K562 (cell line): ENCODE results near the gene TCTN3. TPM values are rescaled to one million over a fixed set of nuclear protein-coding genes. Genes with fewer than 3 reads are reported as not detected.

Experiments used
- ATAC-seq: fragments of 200-7000 bp; cut with Tn5 transposase; 3 replicates; pipeline ENCODE4 v1.9.1; 2020; ENCODE audit warnings: moderate library complexity
- BruUV-seq: library from RNA; stranded (reverse); fragments of 400-500 nt; replicated peaks from 2 replicates; lab custom pipeline; 2021; lab: Mats Ljungman, UMichigan
- CTCF ChIA-PET: fragments of 300-600 bp; formaldehyde crosslinking; extraction: SDS; loops from one replicate; lab custom pipeline; 2021; ENCODE audit warnings: low intra/inter-chr PET ratio; lab: Yijun Ruan, JAX
- POLR2A ChIA-PET: fragments of 300-600, 350-650 bp; sonication (Branson Sonifier 250); formaldehyde crosslinking; extraction: SDS; loops from one replicate; lab custom pipeline; 2021; ENCODE audit warnings: antibody characterized with exemption, inconsistent platforms; lab: Yijun Ruan, JAX
- DNase-seq, 4 experiments: peaks; one replicate each; pipeline versions ENCODE4 v3.0.0 to v3.0.0-alpha.2; 2011 to 2018; ENCODE audit warnings: low spot score in 3 of 4, mixed read lengths in 3 of 4; ENCODE audit errors: extremely low read depth in 1 of 4
- FAIRE-seq: peaks from 2 replicates; lab custom pipeline; 2011; peaks lifted over from hg19 to GRCh38; lab: Jason Lieb, UNC
- H2AFZ ChIP-seq: 2 replicates; pipeline ENCODE4 v1.6.0; 2011; ENCODE audit warnings: low read depth, low read length, control low read depth, inconsistent platforms
- H3K27ac ChIP-seq: fragments of 200-600 bp; 3 replicates; pipeline ENCODE4 v1.8.0; 2011; ENCODE audit warnings: low read depth, mild to moderate bottlenecking, control low read depth, inconsistent platforms, low read length, moderate library complexity, mixed read lengths; ENCODE audit errors: extremely low read depth
- H3K27me3 ChIP-seq, 2 experiments: fragments of 300-600 bp in 1 of 2; 2 replicates in 1 of 2; 3 replicates in 1 of 2; pipeline versions ENCODE4 v1.6.0 to v1.8.0; 2011; ENCODE audit warnings: inconsistent platforms in 2 of 2, low read length in 2 of 2, mild to moderate bottlenecking in 1 of 2, mixed read lengths in 1 of 2, moderate library complexity in 1 of 2; ENCODE audit not compliant: control insufficient read depth in 2 of 2, insufficient read depth in 2 of 2
- H3K36me3 ChIP-seq: fragments of 300-600 bp; 3 replicates; pipeline ENCODE4 v1.8.0; 2011; ENCODE audit warnings: mild to moderate bottlenecking, low read length, inconsistent platforms; ENCODE audit not compliant: control insufficient read depth, insufficient read depth
- H3K4me1 ChIP-seq, 2 experiments: fragments of 200-600 bp in 1 of 2; replicated peaks in 1 of 2; 2 replicates in 1 of 2; 3 replicates in 1 of 2; pipeline versions ENCODE4 v1.5.1 to v1.8.0; 2011; ENCODE audit warnings: inconsistent platforms in 2 of 2, low read length in 2 of 2, mild to moderate bottlenecking in 1 of 2, mixed read lengths in 1 of 2, moderate library complexity in 1 of 2; ENCODE audit not compliant: control insufficient read depth in 2 of 2, insufficient read depth in 2 of 2
- H3K4me2 ChIP-seq: 2 replicates; pipeline ENCODE4 v1.6.1; 2011; ENCODE audit warnings: low read length, control low read depth, inconsistent platforms, mixed read lengths; ENCODE audit not compliant: insufficient read depth
- H3K4me3 ChIP-seq: fragments of 200-600 bp; sonication (generic), shearing (Covaris generic); 2 replicates; pipeline ENCODE4 v1.5.1; 2016; ENCODE audit warnings: control low read depth, inconsistent platforms
- H3K79me2 ChIP-seq: fragments of 200-600 bp; 3 replicates; pipeline ENCODE4 v1.8.0; 2011; ENCODE audit warnings: low read length, inconsistent platforms; ENCODE audit not compliant: control insufficient read depth, insufficient read depth
- H3K9ac ChIP-seq, 2 experiments: 2 replicates each; pipeline versions ENCODE4 v1.6.0 to v1.6.1; 2011; ENCODE audit warnings: low read depth in 2 of 2, low read length in 2 of 2, control low read depth in 1 of 2, inconsistent platforms in 1 of 2, mild to moderate bottlenecking in 1 of 2, mixed read lengths in 1 of 2; ENCODE audit not compliant: insufficient read depth in 1 of 2
- H3K9me1 ChIP-seq: one replicate; pipeline ENCODE4 v1.6.0; 2011; ENCODE audit warnings: inconsistent platforms, mild to moderate bottlenecking, low read length, moderate library complexity; ENCODE audit not compliant: control insufficient read depth, insufficient read depth
- H3K9me3 ChIP-seq: replicated peaks from 2 replicates; pipeline ENCODE4 v1.5.1; 2011; ENCODE audit warnings: low read depth, low read length, inconsistent platforms; ENCODE audit not compliant: control insufficient read depth, insufficient read depth
- H4K20me1 ChIP-seq: replicated peaks from 2 replicates; pipeline ENCODE4 v1.6.1; 2011; ENCODE audit warnings: low read length, inconsistent platforms, mixed read lengths; ENCODE audit not compliant: control insufficient read depth, insufficient read depth
- GABPB1 ChIP-seq: sonication (generic); formaldehyde crosslinking; IDR thresholded peaks from 2 replicates; pipeline ENCODE4 v1.8.0; 2022; ENCODE audit warnings: mild to moderate bottlenecking, missing genetic modification reagents
- HDAC2 ChIP-seq: fragments of 450-650 bp; IDR thresholded peaks from 2 replicates; pipeline ENCODE4 v1.6.1; 2016; ENCODE audit warnings: mild to moderate bottlenecking
- HES1 ChIP-seq: fragments of 450-650 bp; IDR thresholded peaks from 2 replicates; pipeline ENCODE4 v1.6.1; 2016; ENCODE audit warnings: low read depth, mild to moderate bottlenecking, moderate library complexity
- KLF13 ChIP-seq: fragments of 450-650 bp; IDR thresholded peaks from 2 replicates; pipeline ENCODE4 v1.6.1; 2016; ENCODE audit warnings: missing genetic modification characterization, low read depth, mild to moderate bottlenecking, missing compliant biosample characterization, moderate library complexity, borderline replicate concordance
- L3MBTL2 ChIP-seq: fragments of 450-650 bp; IDR thresholded peaks from 2 replicates; pipeline ENCODE4 v1.6.1; 2016; ENCODE audit warnings: mild to moderate bottlenecking, moderate library complexity
- NELFE ChIP-seq: IDR thresholded peaks from 2 replicates; pipeline ENCODE4 v1.6.1; 2011; ENCODE audit warnings: mild to moderate bottlenecking; ENCODE audit not compliant: insufficient read depth, insufficient read length
- NR4A1 ChIP-seq, 2 experiments: fragments of 250-450 bp in 1 of 2; fragments of 450-650 bp in 1 of 2; sonication (Bioruptor Pico) in 1 of 2; IDR thresholded peaks; 2 replicates each; pipeline versions ENCODE4 v1.4.0 to v1.6.1; 2016 to 2020; ENCODE audit warnings: mild to moderate bottlenecking in 2 of 2, missing compliant biosample characterization in 1 of 2, missing genetic modification characterization in 1 of 2, moderate library complexity in 1 of 2
- RBBP5 ChIP-seq: fragments of 200-600 bp; sonication (generic); IDR thresholded peaks from 2 replicates; pipeline ENCODE4 v1.6.1; 2012; ENCODE audit warnings: borderline replicate concordance, mild to moderate bottlenecking, low read length, control low read depth, inconsistent platforms; ENCODE audit not compliant: insufficient read depth, poor library complexity, severe bottlenecking
- RBM14 ChIP-seq: fragments of 200-400 bp; formaldehyde crosslinking; IDR thresholded peaks from 2 replicates; pipeline ENCODE4 v1.6.1; 2018; ENCODE audit warnings: low read depth, mild to moderate bottlenecking, low read length, moderate library complexity, borderline replicate concordance; ENCODE audit not compliant: insufficient read depth
- REST ChIP-seq, 2 experiments: fragments of 450-650 bp; formaldehyde crosslinking in 1 of 2; IDR thresholded peaks; 2 replicates each; pipeline versions ENCODE4 v1.4.0 to v1.6.1; 2014 to 2020; ENCODE audit warnings: mild to moderate bottlenecking in 2 of 2, borderline replicate concordance in 1 of 2, low read depth in 1 of 2
- SNIP1 ChIP-seq: fragments of 450-650 bp; IDR thresholded peaks from 2 replicates; pipeline ENCODE4 v1.7.1; 2017; ENCODE audit warnings: low read depth, mild to moderate bottlenecking
- STAT5B ChIP-seq: fragments of 250-450 bp; sonication (Bioruptor Pico); IDR thresholded peaks from 2 replicates; pipeline ENCODE4 v1.8.0; 2021; ENCODE audit warnings: mild to moderate bottlenecking, inconsistent platforms
- SUPT5H ChIP-seq: fragments of 450-650 bp; IDR thresholded peaks from 2 replicates; pipeline ENCODE4 v1.6.1; 2016
- ZKSCAN1 ChIP-seq: fragments of 150-350 bp; IDR thresholded peaks from 2 replicates; pipeline ENCODE4 v1.6.1; 2016; ENCODE audit warnings: low read depth, low read length
- ZNF121 ChIP-seq: sonication (generic); formaldehyde crosslinking; conservative IDR thresholded peaks from 2 replicates; pipeline ENCODE4 v1.8.0; 2022; ENCODE audit warnings: missing genetic modification reagents
- WGBS: fragments of 100-300 bp; shearing (Covaris generic); methylation state at CpG from one replicate; pipeline ENCODE4 v1.1.6; 2016; ENCODE audit warnings: low coverage, mixed read lengths; ENCODE audit not compliant: insufficient coverage; ENCODE audit errors: missing lambda C conversion rate; 5-methylcytosine and 5-hydroxymethylcytosine counted together
- in situ Hi-C: fragments of 300-500 bp; cut with MboI; formaldehyde crosslinking; loops from 4 replicates; pipeline ENCODE4 v1.15.0; 2018; ENCODE audit warnings: inconsistent platforms, mixed read lengths
- intact Hi-C: fragments of 100-400 bp; cut with micrococcal nuclease; formaldehyde crosslinking; loops from 2 replicates; pipeline ENCODE4 v1.14.2; 2022
- polyA plus RNA-seq, 8 experiments: library from polyadenylated mRNA; depleted of rRNA in 4 of 8; stranded (reverse) in 5 of 8; unstranded in 3 of 8; fragments of >200 nt; fragmentation: Nextera tagmentation in 2 of 8; fragmentation: Illumina TruSeq in 1 of 8; extraction: Ambion mirVana in 2 of 8; extraction: Trizol in 1 of 8; gene quantifications; 2 replicates each; pipeline versions ENCODE4 v1.2.1 to v1.2.3, GENCODE V29; 2011 to 2014; ENCODE audit warnings: inconsistent platforms in 1 of 8, missing spikeins in 1 of 8
- total RNA-seq, 7 experiments: library from RNA; depleted of rRNA in 6 of 7; stranded (reverse); fragments of >200 nt in 6 of 7; fragmentation: Illumina TruSeq in 2 of 7; extraction: Trizol in 2 of 7; gene quantifications; 2 replicates each; pipeline versions ENCODE4 v1.2.1 to v1.2.3, GENCODE V29; 2011 to 2021; ENCODE audit warnings: low replicate concordance in 1 of 7

Gene TCTN3
- total and polyA plus RNA-seq, 9 of the 15 experiments (the other 6 are each of a cell fraction or from before 2014, with no cell fraction given): 10.4 to 25.8 (median 16.3) TPM

- no peak overlapping the region for H3K4me2 ChIP-seq
- H3K9ac ChIP-seq: no peak overlapping the region
- no peak overlapping the region for H2AFZ ChIP-seq
- intact Hi-C loops (no loop called here), in situ Hi-C loops (no loop called here)
- no TSS peak for BruUV-seq
- ATAC-seq: no peak
- H3K27ac ChIP-seq: no peak overlapping the region
- DNase-seq: no peak
- H3K27me3 ChIP-seq: no peaks in the 10 kb centered on the region
- H3K36me3 ChIP-seq: peaks cover 68% of the 10 kb centered on the region; the same call in 2 of the 3 replicates
- 82% methylated on average over 2 of the region's 2 CpGs for WGBS
- no peaks in the 10 kb centered on the region for H3K79me2 ChIP-seq
- no peak overlapping the region for H3K4me3 ChIP-seq
- POLR2A ChIA-PET: no interaction called here
- H3K4me1 ChIP-seq: no peaks in the 10 kb centered on the region
- H3K9me1 ChIP-seq: no peaks in the 10 kb centered on the region
- no peaks in the 10 kb centered on the region for H3K9me3 ChIP-seq
- H4K20me1 ChIP-seq: no peaks in the 10 kb centered on the region
- FAIRE-seq: no peak
- CTCF ChIA-PET: no interaction called here
- no peak for TF ChIP-seq ZNF121
- no peak for TF ChIP-seq NR4A1 (CRISPR knock-in tag; IDR thresholded peaks at IDR 0.05)
- TF ChIP-seq NR4A1 (tag; IDR thresholded peaks at IDR 0.05): no peak
- no peak for TF ChIP-seq RBBP5
- TF ChIP-seq HES1: no peak
- no peak for TF ChIP-seq HDAC2
- TF ChIP-seq SNIP1: no peak
- TF ChIP-seq GABPB1 (CRISPR knock-in tag): no peak
- TF ChIP-seq KLF13 (tag): no peak
- no peak for TF ChIP-seq ZKSCAN1
- TF ChIP-seq STAT5B: no peak
- no peak for TF ChIP-seq NELFE
- TF ChIP-seq RBM14: no peak
- no peak for TF ChIP-seq L3MBTL2
- TF ChIP-seq SUPT5H: no peak
- no peak for TF ChIP-seq REST (IDR thresholded peaks at IDR 0.05; ENCODE audit: borderline replicate concordance)
- no peak for TF ChIP-seq REST (CRISPR knock-in tag; IDR thresholded peaks at IDR 0.05; ENCODE audit: low read depth)
Measured at GRCh38 chr10:95635319-95635733, 58.4 kb downstream of the TCTN3 start.
